ENCODE results near the gene DENND5B.
"Not testable (repeated sequence)": the region's sequence is repeated elsewhere in the genome, so short reads cannot be mapped to it uniquely, and the experiment has no call there.

DENND5B gene

GRCh38 chr12:31550590-31550989 is 40.3 kb downstream of the DENND5B start:
- not testable (repeated sequence) for DNase-seq

GRCh38 chr12:31536672-31537071 is 54.3 kb downstream of the DENND5B start:
- DNase-seq = no peak

DNA sequence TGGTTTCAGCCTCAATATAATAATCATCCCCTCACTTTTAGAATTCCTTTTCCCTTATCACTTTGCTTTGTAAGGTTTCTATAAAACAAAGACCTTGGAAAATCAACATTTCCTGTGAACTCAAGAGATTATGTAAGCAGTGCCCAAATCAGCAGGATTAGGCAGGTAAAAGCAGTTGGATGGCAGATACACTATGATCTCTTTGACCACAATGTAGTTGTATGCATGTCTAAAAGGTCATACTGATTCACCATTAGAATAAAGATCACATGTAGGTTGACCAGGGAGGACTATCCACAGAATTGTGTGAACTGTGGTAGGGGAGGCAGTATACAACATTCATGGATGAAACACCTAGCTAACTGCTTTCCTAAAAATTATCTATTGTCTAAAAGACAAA is 57.5 kb downstream of the DENND5B start:
- no peak for DNase-seq

DNA sequence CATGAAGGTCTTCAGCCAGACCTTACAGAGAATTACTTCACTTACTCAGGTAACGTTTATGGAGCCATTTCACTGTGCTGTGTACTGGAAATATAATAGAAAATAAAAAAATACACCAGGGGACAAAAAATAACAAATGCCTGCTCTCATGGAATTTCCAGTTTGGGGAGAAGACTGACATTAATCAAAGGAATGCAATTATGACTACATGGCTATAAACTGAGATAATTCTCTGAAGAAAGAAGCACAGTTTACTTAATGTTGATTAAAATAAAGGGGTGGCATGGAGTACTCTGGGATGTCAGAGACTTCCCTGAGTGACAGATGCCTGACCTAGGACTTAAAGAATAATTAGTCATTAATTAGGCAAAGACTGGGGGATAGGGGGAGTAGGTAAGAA is 59.0 kb downstream of the DENND5B start:
- no peak for DNase-seq

- no peak for DNase-seq
These were observed 62.8 kb downstream of the DENND5B start for GRCh38 chr12:31528095-31528494.

- DNase-seq = no peak
These were observed 63.9 kb downstream of the DENND5B start for GRCh38 chr12:31527083-31527482.

DNA sequence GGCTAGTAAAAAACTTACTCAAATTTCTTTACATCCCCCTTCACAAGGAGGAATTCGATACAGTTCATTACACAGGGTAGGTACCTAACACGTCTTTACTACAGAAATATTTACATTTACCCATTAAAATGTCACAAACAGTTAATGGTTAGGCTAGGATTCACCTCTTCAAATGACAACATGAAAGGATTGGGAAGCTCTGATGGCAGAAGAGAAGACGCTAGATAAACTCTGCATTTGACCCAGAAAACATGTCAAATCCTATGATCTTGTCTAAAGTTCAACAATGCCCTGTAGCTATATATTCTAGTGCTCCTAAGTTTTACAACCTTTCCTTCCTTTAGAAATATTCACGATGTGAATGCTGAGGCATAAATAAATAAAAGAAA is 64.8 kb downstream of the DENND5B start:
- DNase-seq = no peak

DNA sequence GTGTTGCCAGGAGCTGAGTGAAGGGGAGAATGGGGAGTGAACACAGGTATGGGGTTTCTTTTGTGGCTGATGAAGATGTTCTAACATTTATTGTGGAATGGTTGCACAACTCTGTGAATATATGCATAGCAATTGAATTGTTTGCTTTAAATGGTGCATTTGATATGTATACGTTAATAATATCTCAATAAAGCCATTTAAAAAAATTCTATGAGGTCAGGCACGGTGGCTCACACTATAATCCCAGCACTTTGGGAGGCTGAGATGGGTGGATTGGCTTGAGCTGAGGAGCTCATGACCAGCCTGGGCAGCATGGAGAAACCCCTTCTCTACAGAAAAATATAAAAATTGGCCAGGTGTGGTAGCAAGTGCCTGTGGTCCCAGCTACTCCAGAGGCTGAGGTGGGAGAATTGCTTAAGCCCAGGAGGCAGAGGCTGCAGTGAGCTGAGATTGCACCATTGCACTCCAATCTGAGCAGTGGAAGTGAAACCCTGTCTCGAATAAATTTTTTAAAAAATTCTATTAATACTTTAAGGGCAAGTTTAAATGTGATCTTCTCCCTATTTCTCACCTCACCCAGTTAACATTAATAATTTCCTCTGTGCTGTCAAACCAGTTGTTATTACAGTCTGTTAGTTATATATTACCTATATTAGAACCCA is 65.3 kb downstream of the DENND5B start:
- no peak for DNase-seq

- no peak for DNase-seq
These were observed 66.0 kb downstream of the DENND5B start for GRCh38 chr12:31524791-31525495.

GRCh38 chr12:31523306-31523705 is 67.6 kb downstream of the DENND5B start:
- no peak for DNase-seq

DNA sequence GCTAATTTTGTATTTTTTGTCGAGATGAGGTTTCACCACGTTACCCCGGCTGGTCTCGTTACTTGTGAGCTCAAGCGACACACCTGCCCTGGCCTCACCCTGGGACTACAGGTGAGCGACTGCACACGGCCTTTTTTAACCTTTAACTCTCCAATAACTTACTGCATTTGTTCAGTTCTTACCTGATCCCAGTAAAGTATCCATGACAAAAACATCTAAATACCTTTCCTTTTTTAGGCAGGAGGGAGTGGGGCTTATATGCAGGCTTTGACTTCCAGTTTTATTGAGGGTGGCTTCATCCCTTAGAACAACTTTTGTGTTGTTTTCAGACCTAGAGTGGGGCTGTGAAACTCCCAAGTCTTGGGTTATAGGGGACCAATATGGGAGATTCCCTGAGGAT is 68.3 kb downstream of the DENND5B start:
- no peak for DNase-seq

DNA sequence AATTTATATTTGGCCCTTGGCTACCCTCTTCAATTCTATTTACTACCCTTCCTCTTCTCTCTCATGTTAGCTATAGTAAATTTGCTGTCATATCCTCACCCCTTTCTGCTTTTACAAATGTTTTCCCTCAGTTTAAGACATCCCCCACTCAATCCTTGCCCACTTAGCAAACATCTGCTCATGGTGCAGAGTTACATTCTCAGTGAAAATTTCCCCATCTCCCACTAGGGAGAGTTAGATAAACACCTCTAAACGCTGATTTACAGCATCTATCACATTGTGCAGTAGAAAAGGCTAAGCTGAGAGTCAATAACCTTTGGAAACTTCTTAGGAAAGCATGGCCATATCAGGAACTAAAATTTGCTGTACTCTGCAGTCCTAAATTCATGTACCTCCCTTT is 69.0 kb downstream of the DENND5B start:
- no peak for DNase-seq

DNA sequence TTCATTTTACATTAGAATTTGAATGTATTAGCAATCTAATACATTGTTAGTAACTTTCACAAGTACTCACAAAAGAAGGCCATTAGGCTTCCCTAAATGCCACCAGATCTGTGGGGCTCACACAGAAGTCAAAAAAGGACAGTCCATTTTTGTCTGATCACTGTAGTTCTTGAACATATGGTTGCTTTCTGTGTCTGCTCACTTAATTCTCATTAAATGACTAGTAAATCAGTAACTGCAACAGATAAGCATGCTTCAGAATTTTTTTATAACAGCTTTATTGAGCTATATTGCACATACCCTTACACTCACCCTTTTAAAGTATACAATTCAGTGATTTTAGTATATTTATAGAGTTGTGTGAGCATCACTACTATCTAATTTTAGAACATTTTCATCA is 71.4 kb downstream of the DENND5B start:
- no peak for DNase-seq

DNA sequence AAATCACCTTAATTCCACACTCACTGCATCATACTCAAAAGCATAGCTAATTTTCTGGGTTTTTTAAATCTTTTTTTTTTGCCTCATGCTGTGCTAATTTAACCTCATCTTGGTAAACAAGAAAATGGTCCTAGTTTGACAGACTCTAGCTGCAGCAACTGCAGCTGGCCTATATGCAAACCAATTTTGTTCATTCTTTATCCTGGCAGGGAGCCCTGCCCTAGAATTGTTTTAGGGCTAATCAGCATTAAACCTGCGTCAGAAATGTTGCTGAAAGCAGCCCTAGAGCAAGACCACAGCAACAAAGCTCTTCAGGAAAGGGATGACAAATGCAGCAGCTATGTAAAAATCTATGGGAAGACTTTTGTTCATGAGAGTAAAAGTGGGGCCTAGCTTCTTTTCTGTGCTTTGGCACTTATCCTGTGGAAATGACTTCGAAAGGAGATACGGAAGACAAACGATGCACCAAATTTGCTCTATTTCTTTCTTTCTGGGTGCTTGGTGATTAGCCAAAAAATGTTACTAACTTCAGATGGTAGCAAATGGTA is 72.2 kb downstream of the DENND5B start:
- DNase-seq = peak; percentile 80

GRCh38 chr12:31517994-31518393 is 72.9 kb downstream of the DENND5B start:
- peak; percentile 45 for DNase-seq

DNA sequence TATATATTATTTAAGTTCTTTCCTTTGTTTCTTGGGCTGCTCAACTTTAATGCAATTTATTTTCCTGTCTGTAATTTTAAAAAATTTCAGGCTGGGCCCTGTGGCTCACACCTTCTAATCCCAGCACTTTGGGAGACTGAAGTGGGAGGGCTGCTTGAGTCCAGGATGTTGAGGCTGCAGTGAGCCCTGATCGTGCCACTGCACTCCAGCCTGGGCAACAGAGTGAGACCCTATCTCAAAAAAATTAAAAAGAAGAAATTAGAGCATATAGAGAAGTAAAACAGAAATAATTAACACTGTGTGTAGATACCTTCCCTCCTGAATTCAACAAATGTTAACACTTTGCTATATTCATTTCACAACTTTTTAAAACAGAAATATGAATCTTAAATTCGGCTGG is 74.2 kb downstream of the DENND5B start:
- no peak for DNase-seq

DNA sequence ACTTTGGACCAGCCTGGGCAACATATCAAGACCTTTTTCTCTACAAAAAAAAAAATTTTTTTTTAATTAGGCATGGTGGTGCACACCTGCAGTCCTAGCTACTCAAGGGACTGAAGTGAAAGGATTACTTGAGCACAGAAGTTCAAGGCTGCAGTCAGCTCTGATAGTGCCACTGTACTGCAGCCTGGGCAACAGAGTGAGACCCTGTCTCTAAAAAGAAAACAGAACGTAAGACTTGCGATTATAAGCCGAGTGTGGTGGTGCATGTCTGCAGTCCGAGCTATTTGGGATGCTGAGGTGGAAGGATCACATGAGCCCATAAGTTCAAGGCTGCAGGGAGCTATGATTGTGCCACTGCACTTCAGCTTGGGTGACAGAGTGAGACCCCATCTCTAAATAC is 76.0 kb downstream of the DENND5B start:
- DNase-seq = no peak

GRCh38 chr12:31510034-31510433 is 80.9 kb downstream of the DENND5B start:
- DNase-seq = no peak

DNA sequence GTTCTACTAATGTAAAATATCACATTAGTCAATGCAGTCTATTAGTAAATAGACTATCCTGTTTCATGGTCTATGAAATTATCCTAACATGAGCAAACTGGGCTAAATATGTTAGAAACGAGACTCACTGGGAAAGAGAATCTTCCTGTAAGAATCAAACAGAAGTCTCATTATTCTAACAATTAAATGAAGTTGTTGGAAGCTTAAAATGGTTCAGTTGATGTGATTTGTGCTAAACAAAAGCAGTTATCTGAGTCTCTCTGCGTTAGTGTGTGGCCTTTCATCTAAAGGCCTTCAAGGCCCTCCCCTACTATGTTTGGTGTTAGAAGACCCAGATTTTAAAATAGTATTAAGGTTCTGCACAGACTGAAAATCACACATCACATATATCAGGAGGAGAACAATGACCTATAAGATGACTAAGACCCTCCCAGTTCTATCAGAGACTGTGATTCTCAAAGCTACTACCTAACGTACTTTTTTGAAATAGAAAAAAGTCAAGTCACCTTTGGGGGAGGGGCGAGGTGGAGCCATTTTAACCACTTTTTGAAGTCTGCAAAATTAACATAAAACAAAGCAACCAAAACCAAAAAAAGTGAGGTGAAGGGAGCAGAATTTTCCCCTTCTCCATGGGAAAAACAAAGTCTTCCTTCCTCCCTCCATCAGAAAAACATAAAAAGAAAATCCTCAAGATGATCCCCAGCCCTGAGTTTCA is 82.3 kb downstream of the DENND5B start:
- DNase-seq = no peak

DNA sequence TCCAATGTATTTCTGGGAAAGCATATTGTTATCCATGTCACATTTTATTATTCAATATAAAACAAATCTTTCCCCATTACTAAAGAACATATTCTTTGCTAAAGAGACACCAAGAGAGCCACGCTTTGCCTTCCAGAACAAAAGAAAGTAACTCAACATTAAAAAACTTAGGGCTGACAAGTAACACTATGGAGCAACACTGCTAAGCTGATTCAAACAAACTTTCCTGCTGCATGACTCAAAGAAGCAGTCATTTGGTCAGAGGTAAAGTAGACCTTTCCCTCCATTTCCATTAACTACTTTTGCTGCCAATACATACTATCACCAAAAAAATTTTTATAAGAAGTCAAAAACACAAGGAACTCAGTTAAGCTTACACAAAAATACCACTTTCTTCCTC is 83.0 kb downstream of the DENND5B start:
- DNase-seq = no peak

GRCh38 chr12:31506515-31507306 is 84.2 kb downstream of the DENND5B start:
- no peak for DNase-seq

DNA sequence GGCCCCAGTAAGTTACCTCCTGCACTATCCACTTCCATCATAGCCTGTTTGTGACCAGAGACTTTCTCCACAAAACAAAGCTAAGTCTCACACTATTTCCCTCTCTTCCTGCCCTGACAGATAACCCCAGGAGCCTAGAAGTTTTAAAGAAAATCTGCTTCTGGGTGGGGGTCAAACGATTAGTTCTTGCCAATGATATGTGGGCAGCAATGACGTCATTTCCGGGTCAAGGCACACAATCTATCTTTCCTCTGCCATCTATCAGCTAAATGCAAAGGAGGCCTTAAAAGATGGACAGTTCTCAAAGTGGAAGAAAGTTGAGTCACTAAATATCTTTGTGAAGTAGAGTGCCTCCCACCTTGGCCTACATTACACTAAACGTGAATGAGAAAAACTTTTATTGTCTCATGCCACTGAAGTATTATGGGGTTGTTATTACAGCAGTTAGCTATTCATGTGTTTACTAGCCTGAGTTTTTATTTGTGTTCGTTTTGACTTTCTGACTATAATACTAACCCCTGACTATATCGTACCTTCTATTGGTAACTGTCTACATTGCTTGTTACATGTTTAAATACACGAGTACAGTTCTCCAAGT is 86.2 kb downstream of the DENND5B start:
- no peak for DNase-seq

GRCh38 chr12:31501014-31501413 is 89.9 kb downstream of the DENND5B start:
- DNase-seq = not testable (repeated sequence)

All from NCI-H748 treated with DMSO at 0.1 percent for 48 hours (cell line).